WTC11 (cell line): ENCODE measurements around the gene CDH12. TPM values are rescaled to one million over a fixed set of nuclear protein-coding genes. Genes with fewer than 3 reads are reported as not detected.
"Not testable (repeated sequence)": the region's sequence is repeated elsewhere in the genome, so short reads cannot be mapped to it uniquely, and the experiment has no call there.

Experiments
- ATAC-seq: fragments of 200-7000 bp; cut with Tn5 transposase; 2 replicates; pipeline ENCODE4 v1.10.0; 2021; ENCODE audit warnings: mild to moderate bottlenecking, moderate library complexity
- CTCF ChIA-PET: fragments of 300-600 bp; sonication (Branson Sonifier 250); formaldehyde crosslinking; loops from one replicate; lab custom pipeline; 2021; ENCODE audit warnings: antibody characterized with exemption; lab: Charles Lee
- POLR2A ChIA-PET: fragments of 350-600 bp; sonication (Branson Sonifier 250); formaldehyde crosslinking; loops from one replicate; lab custom pipeline; 2021; ENCODE audit warnings: antibody characterized with exemption; lab: Charles Lee
- DNase-seq: peaks from one replicate; pipeline ENCODE4 v3.0.0; 2021; ENCODE audit warnings: low spot score
- H3K27ac Mint-ChIP-seq: 2 replicates; pipeline ENCODE4 v1.8.0; 2021; ENCODE audit warnings: mixed read lengths
- H3K27me3 Mint-ChIP-seq: 2 replicates; pipeline ENCODE4 v1.8.0; 2021; ENCODE audit warnings: low read depth, mild to moderate bottlenecking, moderate library complexity, mixed read lengths
- H3K36me3 Mint-ChIP-seq: 2 replicates; pipeline ENCODE4 v1.8.0; 2021; ENCODE audit warnings: mixed read lengths
- H3K4me1 Mint-ChIP-seq: 2 replicates; pipeline ENCODE4 v1.8.0; 2022; ENCODE audit warnings: mixed read lengths
- H3K4me3 Mint-ChIP-seq: 2 replicates; pipeline ENCODE4 v1.8.0; 2021; ENCODE audit warnings: mild to moderate bottlenecking, moderate library complexity, mixed read lengths
- H3K9me3 Mint-ChIP-seq: 2 replicates; pipeline ENCODE4 v1.8.0; 2021; ENCODE audit warnings: mixed read lengths
- ELF4 ChIP-seq: sonication (generic); formaldehyde crosslinking; IDR thresholded peaks from 2 replicates; pipeline ENCODE4 v1.8.1; 2022; ENCODE audit warnings: low read depth, mild to moderate bottlenecking, moderate library complexity, missing genetic modification reagents
- EMX1 ChIP-seq: fragments of 250-450 bp; sonication (Bioruptor Pico); IDR thresholded peaks from 2 replicates; pipeline ENCODE4 v1.8.0; 2021; ENCODE audit warnings: mild to moderate bottlenecking
- FOXP4 ChIP-seq: sonication (generic); formaldehyde crosslinking; IDR thresholded peaks from 2 replicates; pipeline ENCODE4 v1.8.0; 2022; ENCODE audit warnings: mild to moderate bottlenecking, missing genetic modification reagents
- HMGXB4 ChIP-seq: sonication (generic); formaldehyde crosslinking; IDR thresholded peaks from 2 replicates; pipeline ENCODE4 v1.8.1; 2023; ENCODE audit warnings: mild to moderate bottlenecking, moderate library complexity, missing genetic modification reagents
- MXD4 ChIP-seq: fragments of 250-450 bp; sonication (Bioruptor Pico); IDR thresholded peaks from 2 replicates; pipeline ENCODE4 v1.8.0; 2021; ENCODE audit warnings: mild to moderate bottlenecking, moderate library complexity, borderline replicate concordance
- MYBL2 ChIP-seq: sonication (generic); formaldehyde crosslinking; IDR thresholded peaks from 2 replicates; pipeline ENCODE4 v1.8.1; 2023; ENCODE audit warnings: mild to moderate bottlenecking, moderate library complexity, missing genetic modification reagents
- NR2C2 ChIP-seq: sonication (generic); formaldehyde crosslinking; IDR thresholded peaks from 2 replicates; pipeline ENCODE4 v1.8.0; 2022; ENCODE audit warnings: mild to moderate bottlenecking, missing genetic modification reagents
- ZBTB21 ChIP-seq: sonication (generic); formaldehyde crosslinking; IDR thresholded peaks from 2 replicates; pipeline ENCODE4 v1.8.1; 2023; ENCODE audit warnings: mild to moderate bottlenecking, missing genetic modification reagents, borderline replicate concordance
- ZMAT4 ChIP-seq: fragments of 250-450 bp; sonication (Bioruptor Pico); IDR thresholded peaks from 2 replicates; pipeline ENCODE4 v1.9.0; 2021; ENCODE audit warnings: mild to moderate bottlenecking
- ZNF396 ChIP-seq: fragments of 250-450 bp; sonication (Bioruptor Pico); IDR thresholded peaks from 2 replicates; pipeline ENCODE4 v1.8.0; 2021; ENCODE audit warnings: mild to moderate bottlenecking, moderate library complexity, borderline replicate concordance
- ZSCAN18 ChIP-seq: fragments of 250-450 bp; sonication (Bioruptor Pico); IDR thresholded peaks from 2 replicates; pipeline ENCODE4 v2.1.2; 2022; ENCODE audit warnings: mild to moderate bottlenecking, moderate library complexity
- total RNA-seq: library from RNA; stranded (reverse); gene quantifications from 3 replicates; pipeline ENCODE4 v1.2.3, GENCODE V29; 2021
- TF ChIP-seq, protein P1 (sequence below): sonication (generic); formaldehyde crosslinking; IDR thresholded peaks from 2 replicates; pipeline ENCODE4 v1.8.0; 2022; ENCODE audit warnings: missing genetic modification reagents
- TF ChIP-seq, protein P2 (sequence below): sonication (generic); formaldehyde crosslinking; IDR thresholded peaks from 2 replicates; pipeline ENCODE4 v1.8.1; 2022; ENCODE audit warnings: missing genetic modification reagents, borderline replicate concordance

CDH12 gene
- total RNA-seq, 1 experiment from 2014 or later = not detected

- TF ChIP-seq ELF4 (no peak), ZNF396 (CRISPR knock-in tag) (no peak), NR2C2 (no peak), FOXP4 (CRISPR knock-in tag) (no peak)
- TF ChIP-seq, protein P1, sequence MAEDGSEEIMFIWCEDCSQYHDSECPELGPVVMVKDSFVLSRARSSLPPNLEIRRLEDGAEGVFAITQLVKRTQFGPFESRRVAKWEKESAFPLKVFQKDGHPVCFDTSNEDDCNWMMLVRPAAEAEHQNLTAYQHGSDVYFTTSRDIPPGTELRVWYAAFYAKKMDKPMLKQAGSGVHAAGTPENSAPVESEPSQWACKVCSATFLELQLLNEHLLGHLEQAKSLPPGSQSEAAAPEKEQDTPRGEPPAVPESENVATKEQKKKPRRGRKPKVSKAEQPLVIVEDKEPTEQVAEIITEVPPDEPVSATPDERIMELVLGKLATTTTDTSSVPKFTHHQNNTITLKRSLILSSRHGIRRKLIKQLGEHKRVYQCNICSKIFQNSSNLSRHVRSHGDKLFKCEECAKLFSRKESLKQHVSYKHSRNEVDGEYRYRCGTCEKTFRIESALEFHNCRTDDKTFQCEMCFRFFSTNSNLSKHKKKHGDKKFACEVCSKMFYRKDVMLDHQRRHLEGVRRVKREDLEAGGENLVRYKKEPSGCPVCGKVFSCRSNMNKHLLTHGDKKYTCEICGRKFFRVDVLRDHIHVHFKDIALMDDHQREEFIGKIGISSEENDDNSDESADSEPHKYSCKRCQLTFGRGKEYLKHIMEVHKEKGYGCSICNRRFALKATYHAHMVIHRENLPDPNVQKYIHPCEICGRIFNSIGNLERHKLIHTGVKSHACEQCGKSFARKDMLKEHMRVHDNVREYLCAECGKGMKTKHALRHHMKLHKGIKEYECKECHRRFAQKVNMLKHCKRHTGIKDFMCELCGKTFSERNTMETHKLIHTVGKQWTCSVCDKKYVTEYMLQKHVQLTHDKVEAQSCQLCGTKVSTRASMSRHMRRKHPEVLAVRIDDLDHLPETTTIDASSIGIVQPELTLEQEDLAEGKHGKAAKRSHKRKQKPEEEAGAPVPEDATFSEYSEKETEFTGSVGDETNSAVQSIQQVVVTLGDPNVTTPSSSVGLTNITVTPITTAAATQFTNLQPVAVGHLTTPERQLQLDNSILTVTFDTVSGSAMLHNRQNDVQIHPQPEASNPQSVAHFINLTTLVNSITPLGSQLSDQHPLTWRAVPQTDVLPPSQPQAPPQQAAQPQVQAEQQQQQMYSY (CRISPR knock-in tag) = no peak
These were observed 241.8 kb downstream of the CDH12 start (continued) for GRCh38 chr5:22611327-22611726.

GRCh38 chr5:22607498-22607897 is 245.6 kb downstream of the CDH12 start:
- H3K9me3 Mint-ChIP-seq = peaks cover 31% of the 10 kb centered on the region
- CTCF ChIA-PET, H3K27ac Mint-ChIP-seq, H3K4me3 Mint-ChIP-seq, DNase-seq, POLR2A ChIA-PET, ATAC-seq, H3K4me1 Mint-ChIP-seq: not testable (repeated sequence)
- peaks cover 25% of the 10 kb centered on the region for H3K36me3 Mint-ChIP-seq
- peaks cover 32% of the 10 kb centered on the region for H3K27me3 Mint-ChIP-seq

DNA sequence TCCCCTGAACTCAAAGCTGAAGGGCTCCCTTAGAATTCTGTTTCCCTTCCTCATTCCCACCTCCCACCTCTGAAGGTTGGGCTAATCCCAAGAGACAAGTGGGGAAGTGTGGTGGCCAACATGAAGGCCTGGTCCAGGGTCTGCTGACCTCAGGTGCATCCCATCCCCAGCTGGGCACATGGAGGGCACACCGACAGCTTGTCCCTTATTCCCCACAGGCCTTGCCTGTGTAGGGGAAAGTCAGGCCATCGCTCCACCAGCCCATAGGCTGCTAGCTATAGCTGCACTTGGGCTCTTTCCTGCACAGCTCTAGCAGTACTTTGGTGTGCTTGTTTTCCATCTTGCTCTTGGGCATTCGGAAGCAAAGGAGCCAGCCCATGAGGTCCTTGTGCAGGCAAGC is 247.7 kb downstream of the CDH12 start:
- peaks cover 25% of the 10 kb centered on the region for H3K36me3 Mint-ChIP-seq
- ATAC-seq (no peak), DNase-seq (no peak)
- ChIA-PET POLR2A (no interaction called here), CTCF (interaction anchor here (0.5 kb wide), 1 partner anchor 92 kb away, joined by 3 read pairs; no protein-coding TSS in a partner anchor)
- no peak overlapping the region for H3K27ac Mint-ChIP-seq
- no peaks in the 10 kb centered on the region for H3K4me1 Mint-ChIP-seq
- H3K27me3 Mint-ChIP-seq = peaks cover 15% of the 10 kb centered on the region
- H3K4me3 Mint-ChIP-seq = no peak overlapping the region
- no peak for TF ChIP-seq ZBTB21
- no peak for TF ChIP-seq ZSCAN18
- no peak for TF ChIP-seq HMGXB4 (CRISPR knock-in tag)
- no peak for TF ChIP-seq ZMAT4
- H3K9me3 Mint-ChIP-seq = peaks cover 31% of the 10 kb centered on the region

GRCh38 chr5:22604711-22605110 is 248.4 kb downstream of the CDH12 start:
- ATAC-seq = peak; percentile 64
- TF ChIP-seq MXD4 (CRISPR knock-in tag) (no peak), MYBL2 (CRISPR knock-in tag) (no peak), FOXP4 (CRISPR knock-in tag) (no peak), EMX1 (CRISPR knock-in tag) (no peak)
- TF ChIP-seq, protein P2, sequence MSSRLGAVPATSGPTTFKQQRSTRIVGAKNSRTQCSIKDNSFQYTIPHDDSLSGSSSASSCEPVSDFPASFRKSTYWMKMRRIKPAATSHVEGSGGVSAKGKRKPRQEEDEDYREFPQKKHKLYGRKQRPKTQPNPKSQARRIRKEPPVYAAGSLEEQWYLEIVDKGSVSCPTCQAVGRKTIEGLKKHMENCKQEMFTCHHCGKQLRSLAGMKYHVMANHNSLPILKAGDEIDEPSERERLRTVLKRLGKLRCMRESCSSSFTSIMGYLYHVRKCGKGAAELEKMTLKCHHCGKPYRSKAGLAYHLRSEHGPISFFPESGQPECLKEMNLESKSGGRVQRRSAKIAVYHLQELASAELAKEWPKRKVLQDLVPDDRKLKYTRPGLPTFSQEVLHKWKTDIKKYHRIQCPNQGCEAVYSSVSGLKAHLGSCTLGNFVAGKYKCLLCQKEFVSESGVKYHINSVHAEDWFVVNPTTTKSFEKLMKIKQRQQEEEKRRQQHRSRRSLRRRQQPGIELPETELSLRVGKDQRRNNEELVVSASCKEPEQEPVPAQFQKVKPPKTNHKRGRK (CRISPR knock-in tag) = no peak
- TF ChIP-seq, all 79 proteins: peak for 0
- H3K4me3 Mint-ChIP-seq = no peak overlapping the region
- H3K9me3 Mint-ChIP-seq = peaks cover 31% of the 10 kb centered on the region
- peaks cover 25% of the 10 kb centered on the region for H3K36me3 Mint-ChIP-seq
- H3K27ac Mint-ChIP-seq = no peak overlapping the region
- DNase-seq = no peak
- ChIA-PET CTCF (no interaction called here), POLR2A (no interaction called here)
- peaks cover 12% of the 10 kb centered on the region for H3K27me3 Mint-ChIP-seq
- no peaks in the 10 kb centered on the region for H3K4me1 Mint-ChIP-seq
